GM15510 (cell line): Measurements from ENCODE around the gene ROPN1.
"Not testable (repeated sequence)": the region's sequence is repeated elsewhere in the genome, so short reads cannot be mapped to it uniquely, and the experiment has no call there.

Experiments used
- POLR2A ChIP-seq: IDR thresholded peaks from 3 replicates; pipeline ENCODE4 v1.6.1; 2011; ENCODE audit warnings: borderline replicate concordance; ENCODE audit not compliant: insufficient read length; ENCODE audit errors: extremely low read depth

ROPN1 gene

GRCh38 chr3:123991730-123992588 is at the start of gene ROPN1:
TSS of gene ROPN1 (minus strand) at chr3:123992124. CDS start at chr3:123980481, 11,643 bp downstream.
- not testable (repeated sequence) for TF ChIP-seq POLR2A

GRCh38 chr3:124041553-124041952 is 49.6 kb upstream of the ROPN1 start:
- no peak for TF ChIP-seq POLR2A

DNA sequence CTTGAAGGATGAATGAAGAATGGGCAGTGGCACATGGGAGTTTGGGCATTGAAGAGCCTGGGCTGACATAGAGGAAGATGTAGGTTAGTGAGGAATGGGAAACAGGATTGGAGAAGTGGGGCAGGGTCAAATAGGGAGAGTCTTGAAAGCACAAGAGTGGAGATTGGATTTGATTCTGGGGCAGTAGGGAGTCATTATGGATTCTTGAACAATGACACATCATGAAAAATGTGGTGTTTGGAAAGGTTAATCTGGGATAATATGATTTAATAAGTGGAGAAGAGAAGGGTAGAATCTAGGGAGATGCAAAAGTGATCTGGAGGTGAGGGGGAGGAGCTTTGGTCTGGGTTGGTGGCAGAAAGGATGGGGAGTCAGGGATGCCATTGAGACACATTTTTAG is 45.4 kb upstream of the ROPN1 start:
- TF ChIP-seq POLR2A, result no peak

DNA sequence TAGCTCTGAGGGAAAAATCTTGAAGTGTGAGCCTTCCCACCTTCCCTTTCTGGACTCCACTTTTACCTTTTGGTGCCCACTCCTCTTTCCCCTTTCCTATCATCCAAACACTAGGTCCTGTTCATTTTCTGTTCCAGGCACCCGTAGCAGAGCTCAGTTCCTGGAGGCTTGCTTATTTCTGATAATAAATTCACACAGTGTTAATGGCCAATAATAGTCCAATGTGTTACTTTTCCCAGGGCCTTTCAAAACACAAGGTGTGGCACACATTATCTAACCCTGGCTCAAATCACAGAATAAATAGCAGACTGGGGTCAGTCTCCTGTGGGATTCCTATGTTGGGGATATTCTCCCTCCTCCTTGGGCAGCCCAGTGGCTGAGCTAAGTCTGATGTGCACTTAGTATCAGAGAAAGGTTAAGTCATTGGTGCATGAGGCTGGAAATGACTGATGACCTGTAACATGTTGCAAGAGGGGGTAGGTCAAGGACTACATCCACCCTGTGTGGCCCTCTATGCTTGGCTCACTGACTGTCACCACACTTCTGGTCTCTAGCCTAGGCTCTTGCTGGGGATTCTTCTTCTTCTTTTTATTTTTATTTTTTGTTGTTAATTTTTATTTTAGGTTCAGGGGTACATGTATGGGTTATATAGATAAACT is 43.7 kb upstream of the ROPN1 start:
- TF ChIP-seq POLR2A, result no peak

- TF ChIP-seq POLR2A, result no peak
These were observed 42.9 kb upstream of the ROPN1 start for GRCh38 chr3:124034844-124035152.

DNA sequence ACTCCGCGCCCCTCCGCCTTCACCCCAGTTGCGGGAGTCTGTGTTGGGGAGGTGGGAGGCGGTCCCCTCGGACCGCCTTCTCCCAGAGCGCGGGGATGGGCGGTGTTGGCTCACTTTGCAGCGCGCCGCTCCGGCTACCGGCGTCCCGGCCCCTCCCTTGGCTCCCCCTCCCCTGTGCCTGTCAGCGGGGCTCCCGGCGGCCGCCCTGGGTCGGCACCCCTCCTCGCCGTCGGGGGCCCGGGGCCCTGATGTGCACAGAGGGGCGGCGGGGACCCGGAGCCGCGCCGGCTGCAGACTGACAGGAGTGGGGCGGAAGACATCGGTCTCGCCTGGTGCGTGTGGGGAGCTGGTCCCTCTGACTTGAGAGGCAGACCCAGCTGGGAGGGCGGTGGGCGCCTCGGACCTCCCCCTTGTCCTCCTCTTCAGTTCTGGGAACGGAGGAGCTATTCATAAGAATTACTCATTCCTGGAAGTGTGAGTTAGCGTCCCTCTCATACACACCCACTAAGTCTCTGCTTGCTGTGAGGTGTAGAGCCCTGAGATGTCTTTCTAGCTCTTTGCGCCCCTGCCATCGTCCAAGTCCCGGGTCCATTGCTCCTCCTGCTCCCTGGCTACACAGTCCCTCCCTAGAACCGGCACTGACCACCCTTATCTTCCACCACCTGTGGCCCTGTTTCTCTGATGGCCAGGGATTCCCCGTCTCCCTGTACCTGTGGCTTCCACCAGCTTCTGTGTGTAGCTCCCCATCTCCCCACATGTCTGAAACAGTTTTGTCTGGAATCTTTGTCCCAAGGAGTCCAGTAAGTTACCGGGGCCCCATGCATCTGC is 42.3 kb upstream of the ROPN1 start:
- TF ChIP-seq POLR2A, result no peak

GRCh38 chr3:124033360-124034015 is 41.6 kb upstream of the ROPN1 start, which contains the start of gene KALRN:
TSS of gene KALRN (plus strand) at chr3:124033369.
- no peak for TF ChIP-seq POLR2A

DNA sequence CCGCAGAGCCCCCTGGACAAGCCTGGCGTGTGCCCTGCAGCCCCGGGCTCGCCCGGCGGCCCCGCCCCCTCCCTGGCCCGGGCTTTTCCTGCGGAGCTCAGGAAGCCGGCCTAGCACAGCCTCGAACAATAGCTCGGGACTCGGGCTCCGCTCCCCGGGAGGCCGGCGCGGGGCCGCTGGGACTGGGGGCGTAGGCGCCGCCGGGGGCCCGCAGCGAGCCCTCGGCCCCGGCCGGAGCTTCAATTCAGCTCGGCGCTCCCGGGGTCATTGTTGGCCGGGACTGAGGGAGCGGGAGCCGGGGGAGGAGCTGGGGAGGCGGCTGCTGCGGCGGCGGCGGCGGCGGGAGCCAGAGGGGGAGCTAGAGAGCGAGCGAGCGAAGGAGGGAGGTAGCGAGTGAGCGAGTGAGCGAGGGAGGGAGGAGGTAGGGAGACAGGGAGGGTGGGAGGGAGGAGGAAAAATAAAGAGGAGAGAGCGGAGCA is 41.0 kb upstream of the ROPN1 start:
- no peak for TF ChIP-seq POLR2A

- no peak for TF ChIP-seq POLR2A
These were observed 40.5 kb upstream of the ROPN1 start for GRCh38 chr3:124032311-124032880.

DNA sequence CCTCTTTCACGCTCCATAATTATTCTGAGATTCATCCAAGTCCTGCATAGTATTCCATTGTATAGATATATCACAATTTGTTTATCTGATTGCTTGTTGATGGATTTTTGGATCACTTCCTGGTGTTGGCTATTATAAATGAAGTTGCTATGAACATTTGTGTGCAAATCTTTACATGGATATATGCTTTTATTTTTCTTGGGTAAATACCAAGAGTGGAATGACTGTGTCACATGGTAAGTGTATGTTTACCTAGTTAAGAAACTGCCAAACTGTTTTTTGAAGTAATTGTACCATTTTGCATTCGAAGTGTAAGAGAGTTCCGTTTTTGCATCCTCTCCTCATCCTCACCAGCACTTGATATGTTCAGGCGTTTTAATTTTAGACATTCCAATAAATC is 34.6 kb upstream of the ROPN1 start:
- no peak for TF ChIP-seq POLR2A

DNA sequence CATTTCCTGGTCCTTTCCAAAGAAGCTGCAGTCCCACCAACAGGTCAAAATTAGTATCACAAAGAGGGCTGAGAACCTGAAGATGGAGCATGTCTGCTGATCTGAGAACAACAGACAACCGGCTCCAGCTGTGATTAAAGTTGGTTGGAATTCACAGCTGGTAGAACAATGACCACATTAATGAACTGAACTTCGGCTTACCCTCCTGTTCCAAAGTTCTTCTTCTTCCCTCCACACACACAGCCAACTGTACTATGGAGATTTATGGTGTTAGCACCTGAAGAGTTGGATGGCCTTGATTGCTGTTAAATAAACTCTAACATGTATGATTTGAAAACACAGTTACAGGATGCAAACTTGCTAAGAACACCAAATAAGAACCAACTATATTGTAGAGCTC is 27.4 kb upstream of the ROPN1 start:
- TF ChIP-seq POLR2A, result no peak

DNA sequence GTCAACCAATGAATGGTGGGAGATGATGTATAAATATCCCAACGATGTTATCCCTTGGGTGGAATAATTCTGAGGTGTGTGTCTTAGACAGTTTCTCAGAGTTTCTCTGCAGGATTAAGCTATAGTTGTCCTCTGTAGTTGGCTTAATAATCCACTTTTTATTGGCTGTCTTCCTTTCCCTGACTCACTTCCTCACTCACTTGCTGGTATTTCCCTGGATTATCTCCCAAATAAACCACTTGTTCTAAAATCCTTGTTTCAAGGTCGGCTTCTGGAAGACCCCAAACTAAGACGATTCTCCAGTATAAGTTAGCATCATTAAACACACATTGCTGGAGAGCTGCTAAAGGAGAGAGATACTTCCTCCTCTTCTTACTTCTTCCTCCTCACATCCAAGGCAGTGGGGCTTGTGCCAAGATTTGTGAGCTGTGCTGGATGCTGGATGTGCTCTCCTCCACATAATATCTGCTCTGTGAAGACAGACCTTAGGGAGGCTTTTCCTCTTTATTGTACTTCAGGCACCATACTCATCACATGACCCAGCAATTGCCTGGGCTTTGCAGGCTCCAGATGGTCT is 22.5 kb upstream of the ROPN1 start:
- TF ChIP-seq POLR2A, result no peak

DNA sequence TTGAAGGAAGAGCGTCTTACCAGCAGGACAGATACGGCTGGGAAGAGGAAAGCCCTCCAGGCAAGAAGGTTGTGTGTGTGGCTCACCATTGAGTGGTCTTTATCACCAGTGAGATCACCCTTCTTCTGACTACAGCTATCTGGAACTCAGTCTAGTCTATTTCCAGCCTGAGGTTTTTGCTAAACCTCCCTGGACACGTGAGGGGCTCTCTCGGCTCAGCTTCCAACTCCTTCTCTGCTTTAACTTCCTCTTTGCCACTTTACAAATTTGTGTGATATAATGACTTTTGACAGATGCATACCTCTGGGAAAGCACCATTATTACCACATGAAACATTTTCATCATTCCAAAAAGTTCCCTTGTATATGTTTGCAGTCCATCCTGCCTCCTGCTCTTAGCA is 15.3 kb upstream of the ROPN1 start:
- TF ChIP-seq POLR2A, result no peak

DNA sequence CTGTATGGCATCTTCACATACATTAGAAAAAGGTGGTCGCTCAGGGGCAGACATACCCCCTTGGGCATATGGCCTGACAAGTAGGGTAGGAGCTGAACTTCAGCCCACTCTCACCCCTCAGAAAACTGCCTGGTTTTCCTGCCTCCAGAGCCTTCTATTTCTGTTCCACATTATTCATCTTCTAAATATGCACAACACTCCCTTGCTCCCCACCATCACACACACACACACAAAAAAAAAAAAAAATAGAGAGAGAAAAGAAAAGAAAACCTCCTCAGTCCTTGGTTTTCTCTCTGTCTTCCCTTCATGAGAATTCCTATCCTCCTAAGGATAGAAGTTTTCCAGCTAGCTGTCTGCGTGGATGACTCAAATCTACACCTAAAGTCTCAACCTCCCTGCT is 5.6 kb upstream of the ROPN1 start:
- TF ChIP-seq POLR2A, result no peak

DNA sequence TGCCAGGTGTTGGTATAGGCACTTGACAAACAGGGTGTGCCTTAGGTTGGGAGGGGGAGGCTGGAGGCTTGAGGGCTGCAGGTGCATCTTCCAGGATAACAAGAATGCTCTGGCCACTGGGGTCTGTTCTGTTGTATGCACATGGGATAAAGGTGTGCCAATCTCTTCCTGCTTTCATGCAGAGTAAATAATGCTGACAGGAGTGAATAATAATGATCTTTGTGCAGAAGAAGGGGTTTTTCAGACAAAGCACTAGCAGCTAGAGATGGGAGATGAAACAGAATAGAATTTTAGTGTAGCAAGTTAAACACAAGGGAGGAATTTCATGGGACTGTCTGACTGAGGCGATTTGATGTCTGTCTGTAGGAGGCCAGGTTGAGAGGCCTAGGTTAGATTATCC is 1.9 kb upstream of the ROPN1 start:
- no peak for TF ChIP-seq POLR2A

DNA sequence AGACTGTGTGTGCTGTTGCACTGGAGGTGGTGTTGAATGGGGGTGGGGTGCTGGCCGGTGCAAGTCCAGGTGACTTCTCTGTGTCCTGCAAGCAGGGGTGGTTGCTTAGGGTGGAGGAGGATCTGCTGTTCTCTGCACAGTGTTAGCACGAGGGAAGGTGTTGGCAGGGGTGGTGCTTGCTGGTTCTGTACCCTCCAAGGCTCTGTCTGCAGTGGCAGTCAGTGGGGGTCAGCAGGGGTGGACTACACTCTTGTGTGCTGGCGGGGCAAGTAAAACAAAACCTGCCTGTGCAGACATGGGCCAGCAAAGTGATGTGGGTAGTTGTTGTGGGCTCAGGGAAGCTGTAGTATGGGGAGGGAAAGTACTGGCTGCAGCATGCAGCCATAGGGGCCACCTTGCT is 5.5 kb downstream of the ROPN1 start:
- TF ChIP-seq POLR2A, result no peak
